Ishikawa (cell line): Measurements from ENCODE around the gene ABHD2.

Experiments
- CEBPB ChIP-seq: IDR thresholded peaks from 2 replicates; pipeline ENCODE4 v1.6.1; 2012
- CREB1 ChIP-seq: IDR thresholded peaks from 2 replicates; pipeline ENCODE4 v1.6.1; 2012; ENCODE audit warnings: low read depth
- EGR1 ChIP-seq: IDR thresholded peaks from 2 replicates; pipeline ENCODE4 v1.6.1; 2012
- EP300 ChIP-seq: IDR thresholded peaks from 2 replicates; pipeline ENCODE4 v1.6.1; 2012; ENCODE audit warnings: borderline replicate concordance
- FOXM1 ChIP-seq: IDR thresholded peaks from 2 replicates; pipeline ENCODE4 v1.6.1; 2012; ENCODE audit warnings: low read depth, borderline replicate concordance
- MAX ChIP-seq: IDR thresholded peaks from 2 replicates; pipeline ENCODE4 v1.6.1; 2012
- NFIC ChIP-seq: IDR thresholded peaks from 2 replicates; pipeline ENCODE4 v1.6.1; 2012
- RAD21 ChIP-seq: IDR thresholded peaks from 2 replicates; pipeline ENCODE4 v1.6.1; 2012; ENCODE audit warnings: low read depth
- TAF1 ChIP-seq: IDR thresholded peaks from 2 replicates; pipeline ENCODE4 v1.6.1; 2012; ENCODE audit warnings: low read depth, mild to moderate bottlenecking
- TCF12 ChIP-seq: IDR thresholded peaks from 2 replicates; pipeline ENCODE4 v1.6.1; 2012; ENCODE audit warnings: low read depth
- TEAD4 ChIP-seq: IDR thresholded peaks from 2 replicates; pipeline ENCODE4 v1.6.1; 2012
- USF1 ChIP-seq: IDR thresholded peaks from 2 replicates; pipeline ENCODE4 v1.6.1; 2012
- YY1 ChIP-seq: IDR thresholded peaks from 2 replicates; pipeline ENCODE4 v1.6.1; 2012; ENCODE audit warnings: low read depth
- ZBTB7A ChIP-seq: IDR thresholded peaks from 2 replicates; pipeline ENCODE4 v1.6.1; 2012; ENCODE audit warnings: low read depth
- TF ChIP-seq, protein P1 (sequence below): IDR thresholded peaks from 2 replicates; pipeline ENCODE4 v1.6.1; 2012; ENCODE audit warnings: low read depth, mild to moderate bottlenecking

Gene ABHD2

DNA sequence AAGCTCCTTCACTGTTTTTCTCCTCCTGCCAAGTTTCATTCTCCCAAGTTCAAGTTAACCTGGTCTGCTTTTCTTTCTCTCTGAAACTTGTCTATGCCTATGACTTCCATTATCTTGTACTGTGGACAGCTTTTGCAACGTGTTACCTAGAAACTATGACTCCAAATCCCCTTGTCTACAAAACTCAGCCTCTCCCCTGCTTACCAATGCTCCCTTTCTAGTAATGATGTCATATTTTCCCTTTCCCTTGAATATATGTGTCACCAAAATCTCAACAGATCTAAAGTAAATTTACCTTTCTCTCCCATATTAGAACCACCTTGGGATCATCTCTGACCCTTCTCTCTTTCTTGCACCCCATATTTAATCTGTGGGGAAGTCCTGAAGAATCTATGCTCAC lies 10.5 kb upstream of the ABHD2 start:
- no peak for TF ChIP-seq YY1
- no peak for TF ChIP-seq USF1
- no peak for TF ChIP-seq FOXM1
- TF ChIP-seq MAX = no peak
- TF ChIP-seq NFIC = no peak
- no peak for TF ChIP-seq CREB1
- TF ChIP-seq ZBTB7A = no peak
- TF ChIP-seq TEAD4 = no peak
- no peak for TF ChIP-seq CEBPB
- no peak for TF ChIP-seq EGR1
- TF ChIP-seq EP300 = no peak
- TF ChIP-seq TAF1 = no peak
- no peak for TF ChIP-seq TCF12
- TF ChIP-seq, protein P1, sequence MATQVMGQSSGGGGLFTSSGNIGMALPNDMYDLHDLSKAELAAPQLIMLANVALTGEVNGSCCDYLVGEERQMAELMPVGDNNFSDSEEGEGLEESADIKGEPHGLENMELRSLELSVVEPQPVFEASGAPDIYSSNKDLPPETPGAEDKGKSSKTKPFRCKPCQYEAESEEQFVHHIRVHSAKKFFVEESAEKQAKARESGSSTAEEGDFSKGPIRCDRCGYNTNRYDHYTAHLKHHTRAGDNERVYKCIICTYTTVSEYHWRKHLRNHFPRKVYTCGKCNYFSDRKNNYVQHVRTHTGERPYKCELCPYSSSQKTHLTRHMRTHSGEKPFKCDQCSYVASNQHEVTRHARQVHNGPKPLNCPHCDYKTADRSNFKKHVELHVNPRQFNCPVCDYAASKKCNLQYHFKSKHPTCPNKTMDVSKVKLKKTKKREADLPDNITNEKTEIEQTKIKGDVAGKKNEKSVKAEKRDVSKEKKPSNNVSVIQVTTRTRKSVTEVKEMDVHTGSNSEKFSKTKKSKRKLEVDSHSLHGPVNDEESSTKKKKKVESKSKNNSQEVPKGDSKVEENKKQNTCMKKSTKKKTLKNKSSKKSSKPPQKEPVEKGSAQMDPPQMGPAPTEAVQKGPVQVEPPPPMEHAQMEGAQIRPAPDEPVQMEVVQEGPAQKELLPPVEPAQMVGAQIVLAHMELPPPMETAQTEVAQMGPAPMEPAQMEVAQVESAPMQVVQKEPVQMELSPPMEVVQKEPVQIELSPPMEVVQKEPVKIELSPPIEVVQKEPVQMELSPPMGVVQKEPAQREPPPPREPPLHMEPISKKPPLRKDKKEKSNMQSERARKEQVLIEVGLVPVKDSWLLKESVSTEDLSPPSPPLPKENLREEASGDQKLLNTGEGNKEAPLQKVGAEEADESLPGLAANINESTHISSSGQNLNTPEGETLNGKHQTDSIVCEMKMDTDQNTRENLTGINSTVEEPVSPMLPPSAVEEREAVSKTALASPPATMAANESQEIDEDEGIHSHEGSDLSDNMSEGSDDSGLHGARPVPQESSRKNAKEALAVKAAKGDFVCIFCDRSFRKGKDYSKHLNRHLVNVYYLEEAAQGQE = no peak
- TF ChIP-seq RAD21 = no peak

DNA sequence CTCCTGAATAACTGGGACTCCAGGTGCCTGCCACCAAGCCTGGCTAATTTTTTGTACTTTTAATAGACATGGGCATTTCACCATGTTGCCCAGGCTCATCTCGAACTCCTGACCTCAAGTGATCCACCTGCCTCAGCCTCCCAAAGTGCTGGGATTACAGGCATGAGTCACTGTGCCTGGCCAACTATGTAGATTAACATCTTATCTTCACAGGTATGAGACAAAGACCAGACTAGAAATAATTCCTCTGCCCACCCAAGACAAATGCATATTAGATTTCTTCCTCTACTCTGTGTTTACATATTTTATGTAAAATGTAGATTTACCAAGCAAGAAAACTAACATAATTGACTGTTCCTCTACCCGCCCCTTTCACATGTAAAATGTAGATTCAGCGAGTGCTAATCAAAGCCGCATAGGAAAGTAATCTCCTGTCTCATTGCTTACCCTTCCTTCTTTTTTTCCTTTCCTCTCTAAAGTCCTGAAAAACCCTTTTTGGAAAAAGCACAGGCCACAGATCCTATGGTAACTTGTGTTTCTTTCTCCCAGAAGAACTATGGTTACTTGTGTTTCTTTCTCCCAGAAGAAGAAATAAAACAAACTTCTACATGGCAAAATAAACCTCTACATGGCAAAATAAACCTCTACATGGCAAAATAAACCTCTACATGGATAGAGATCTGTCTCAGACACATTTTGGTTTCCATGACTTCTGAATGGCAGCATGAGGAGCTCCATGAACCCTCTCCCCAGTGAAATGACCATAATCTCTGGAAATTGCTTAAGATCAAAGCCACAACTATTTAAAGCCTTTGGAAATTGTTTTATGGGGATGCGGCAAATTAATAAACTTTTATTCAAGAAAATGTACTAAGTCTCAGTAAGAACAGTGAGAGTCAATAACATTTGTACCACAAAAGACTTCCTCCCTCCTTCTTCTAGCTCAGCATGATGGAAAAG lies 9.1 kb upstream of the ABHD2 start:
- TF ChIP-seq USF1 = no peak
- TF ChIP-seq RAD21 = no peak
- TF ChIP-seq CREB1 = no peak
- no peak for TF ChIP-seq MAX
- TF ChIP-seq EP300 = no peak
- no peak for TF ChIP-seq CEBPB
- TF ChIP-seq EGR1 = no peak
- TF ChIP-seq YY1 = no peak

GRCh38 chr15:89081878-89082277 lies 6.4 kb upstream of the ABHD2 start:
- TF ChIP-seq CEBPB = no peak

- no peak for TF ChIP-seq CREB1
- TF ChIP-seq CEBPB = no peak
- no peak for TF ChIP-seq FOXM1
These were observed 5.0 kb upstream of the ABHD2 start for GRCh38 chr15:89083246-89083645.

DNA sequence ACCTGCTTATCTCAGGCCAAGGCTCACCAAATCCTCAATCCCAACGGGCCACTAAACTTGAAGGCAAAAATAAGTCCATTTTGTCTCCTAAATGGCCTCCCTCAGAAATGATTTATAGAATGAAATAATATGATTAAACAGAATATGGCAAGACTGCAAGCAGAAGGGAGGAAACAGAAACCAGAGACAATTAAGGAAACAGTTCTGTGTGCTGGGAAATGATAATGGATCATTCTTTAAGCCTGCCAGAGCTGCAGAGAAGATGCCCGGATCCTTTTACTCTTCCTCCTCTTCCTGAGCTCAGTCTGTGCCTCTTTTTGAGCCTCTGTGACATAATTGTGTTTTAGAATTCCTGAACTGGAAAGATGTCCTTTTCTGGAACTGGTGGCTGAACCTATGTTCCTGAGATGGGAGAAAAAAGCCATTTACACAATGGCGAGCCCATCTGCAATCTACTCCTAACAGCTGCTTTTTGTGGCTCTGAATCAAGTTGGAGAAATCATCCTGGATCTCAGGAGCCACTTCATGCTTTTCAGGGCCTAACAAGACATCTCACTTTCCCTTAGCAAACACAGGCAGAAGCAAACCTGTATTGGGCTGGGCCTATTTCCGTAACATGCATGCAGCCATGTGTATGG lies 2.8 kb upstream of the ABHD2 start:
- no peak for TF ChIP-seq USF1
- no peak for TF ChIP-seq TCF12
- no peak for TF ChIP-seq CREB1
- TF ChIP-seq TAF1 = no peak
- no peak for TF ChIP-seq EGR1
- no peak for TF ChIP-seq RAD21
- no peak for TF ChIP-seq EP300

GRCh38 chr15:89087161-89087829 lies 961 bp upstream of the ABHD2 start:
- TF ChIP-seq ZBTB7A (no peak), TEAD4 (no peak), FOXM1 (no peak), RAD21 (no peak), NFIC (no peak), EGR1 (no peak), USF1 (no peak), CREB1 (no peak), MAX (no peak), TCF12 (no peak), YY1 (no peak)
- TF ChIP-seq, protein P1 = no peak
